ENCODE data around the gene LPCAT1.

DNA sequence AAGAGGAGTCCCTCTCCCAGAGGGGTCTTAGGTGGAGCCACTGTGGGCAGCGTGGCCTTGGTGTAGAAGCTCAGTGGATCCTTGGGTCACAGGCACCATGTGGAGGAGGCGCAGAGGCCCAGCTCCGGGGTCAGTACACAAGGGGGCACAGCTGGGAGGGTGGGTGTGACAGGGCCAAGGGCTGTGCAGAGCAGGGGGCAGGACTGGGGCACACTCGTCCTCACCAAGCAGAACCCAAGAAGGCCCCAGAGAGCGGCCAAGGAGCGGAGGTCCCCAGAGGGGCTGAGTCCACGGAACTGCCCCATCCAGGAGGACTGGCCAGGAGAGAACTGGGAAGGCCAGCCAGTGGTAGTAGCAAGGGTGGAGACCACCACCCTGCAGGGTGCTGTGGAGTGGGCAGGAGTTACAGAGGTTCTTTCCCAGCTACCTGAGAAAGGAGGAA is 2.5 kb upstream of the LPCAT1 start:
- TF ChIP-seq, protein P1, sequence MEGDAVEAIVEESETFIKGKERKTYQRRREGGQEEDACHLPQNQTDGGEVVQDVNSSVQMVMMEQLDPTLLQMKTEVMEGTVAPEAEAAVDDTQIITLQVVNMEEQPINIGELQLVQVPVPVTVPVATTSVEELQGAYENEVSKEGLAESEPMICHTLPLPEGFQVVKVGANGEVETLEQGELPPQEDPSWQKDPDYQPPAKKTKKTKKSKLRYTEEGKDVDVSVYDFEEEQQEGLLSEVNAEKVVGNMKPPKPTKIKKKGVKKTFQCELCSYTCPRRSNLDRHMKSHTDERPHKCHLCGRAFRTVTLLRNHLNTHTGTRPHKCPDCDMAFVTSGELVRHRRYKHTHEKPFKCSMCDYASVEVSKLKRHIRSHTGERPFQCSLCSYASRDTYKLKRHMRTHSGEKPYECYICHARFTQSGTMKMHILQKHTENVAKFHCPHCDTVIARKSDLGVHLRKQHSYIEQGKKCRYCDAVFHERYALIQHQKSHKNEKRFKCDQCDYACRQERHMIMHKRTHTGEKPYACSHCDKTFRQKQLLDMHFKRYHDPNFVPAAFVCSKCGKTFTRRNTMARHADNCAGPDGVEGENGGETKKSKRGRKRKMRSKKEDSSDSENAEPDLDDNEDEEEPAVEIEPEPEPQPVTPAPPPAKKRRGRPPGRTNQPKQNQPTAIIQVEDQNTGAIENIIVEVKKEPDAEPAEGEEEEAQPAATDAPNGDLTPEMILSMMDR (IDR thresholded peaks at IDR 0.05): no peak
- no peak for TF ChIP-seq POLR2A (IDR thresholded peaks at IDR 0.05)

Data from testis (tissue), 2 donors.